ENCODE results near the gene FRAS1.

The FRAS1 gene

GRCh38 chr4:78332976-78333375 lies 275.9 kb downstream of the FRAS1 start:
- DNase-seq, result no peak

GRCh38 chr4:78336093-78336943 lies 279.2 kb downstream of the FRAS1 start:
- DNase-seq, result no peak

GRCh38 chr4:78337244-78338020 lies 280.3 kb downstream of the FRAS1 start:
- DNase-seq, result no peak

- DNase-seq, result no peak
These were observed 285.0 kb downstream of the FRAS1 start for GRCh38 chr4:78342125-78342524.

- no peak for DNase-seq
These were observed 286.6 kb downstream of the FRAS1 start for GRCh38 chr4:78343682-78344081.

GRCh38 chr4:78345237-78345636 lies 288.1 kb downstream of the FRAS1 start:
- no peak for DNase-seq

- no peak for DNase-seq
These were observed 289.1 kb downstream of the FRAS1 start for GRCh38 chr4:78346222-78346621.

GRCh38 chr4:78347527-78347926 lies 290.4 kb downstream of the FRAS1 start:
- DNase-seq, result no peak

GRCh38 chr4:78353921-78354320 lies 296.8 kb downstream of the FRAS1 start:
- DNase-seq, result no peak

GRCh38 chr4:78354782-78355181 lies 297.7 kb downstream of the FRAS1 start:
- no peak for DNase-seq

GRCh38 chr4:78355306-78355705 lies 298.2 kb downstream of the FRAS1 start:
- DNase-seq, result no peak

- no peak for DNase-seq
These were observed 299.2 kb downstream of the FRAS1 start for GRCh38 chr4:78356251-78356786.

GRCh38 chr4:78357122-78357521 lies 300.0 kb downstream of the FRAS1 start:
- no peak for DNase-seq

- no peak for DNase-seq
These were observed 303.3 kb downstream of the FRAS1 start for GRCh38 chr4:78360466-78360865.

GRCh38 chr4:78361621-78362120 lies 304.5 kb downstream of the FRAS1 start:
- DNase-seq, result no peak

GRCh38 chr4:78362310-78362709 lies 305.2 kb downstream of the FRAS1 start:
- DNase-seq, result no peak

- no peak for DNase-seq
These were observed 306.0 kb downstream of the FRAS1 start for GRCh38 chr4:78363031-78363570.

GRCh38 chr4:78369679-78370078 lies 312.6 kb downstream of the FRAS1 start:
- DNase-seq, result no peak

GRCh38 chr4:78370631-78371372 lies 313.7 kb downstream of the FRAS1 start:
- DNase-seq, result no peak

- DNase-seq, result no peak
These were observed 315.3 kb downstream of the FRAS1 start for GRCh38 chr4:78372355-78372988.

- no peak for DNase-seq
These were observed 320.4 kb downstream of the FRAS1 start for GRCh38 chr4:78377555-78377954.

GRCh38 chr4:78379040-78379439 lies 321.9 kb downstream of the FRAS1 start:
- DNase-seq, result no peak

Data from SHP77 (cell line).